HL-60/S4 treated with retinoic acid at 250 ng/mL for 4 days and 3 days (cell line): ENCODE measurements around the gene PALM2AKAP2.
"Not testable (repeated sequence)": the region's sequence is repeated elsewhere in the genome, so short reads cannot be mapped to it uniquely, and the experiment has no call there.

ENCODE experiments used
- in situ Hi-C: fragments of 300-500 bp; cut with MboI; formaldehyde crosslinking; loops from 2 replicates; pipeline ENCODE4 v1.7.0; 2022; ENCODE audit warnings: low sequenced_read_pairs

Gene PALM2AKAP2

DNA sequence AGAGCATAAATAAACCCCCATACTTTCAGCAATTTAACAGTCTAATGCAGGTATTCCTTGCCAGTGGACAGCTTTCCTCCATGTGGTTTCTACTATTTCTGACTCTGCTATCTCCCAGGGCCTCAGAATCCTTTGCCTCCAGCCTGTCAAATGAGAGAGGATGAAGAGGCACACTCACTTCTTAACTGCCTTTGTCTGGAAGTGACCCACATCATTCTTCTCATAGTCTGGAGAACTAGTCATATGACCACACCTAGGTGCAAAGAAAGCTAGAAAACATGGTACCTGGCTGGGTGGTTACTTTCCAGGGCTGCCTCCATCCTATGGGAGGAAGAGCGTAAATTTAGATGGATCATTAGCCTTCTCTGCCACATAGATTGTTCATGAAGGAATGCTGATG, 22.5 kb downstream of the PALM2AKAP2 start:
- in situ Hi-C loops = no loop called here

- in situ Hi-C loops = no loop called here
Observed at GRCh38 chr9:109805050-109805449, 25.1 kb downstream of the PALM2AKAP2 start.

- in situ Hi-C loops = no loop called here
Observed at GRCh38 chr9:109806506-109807115, 26.6 kb downstream of the PALM2AKAP2 start.

DNA sequence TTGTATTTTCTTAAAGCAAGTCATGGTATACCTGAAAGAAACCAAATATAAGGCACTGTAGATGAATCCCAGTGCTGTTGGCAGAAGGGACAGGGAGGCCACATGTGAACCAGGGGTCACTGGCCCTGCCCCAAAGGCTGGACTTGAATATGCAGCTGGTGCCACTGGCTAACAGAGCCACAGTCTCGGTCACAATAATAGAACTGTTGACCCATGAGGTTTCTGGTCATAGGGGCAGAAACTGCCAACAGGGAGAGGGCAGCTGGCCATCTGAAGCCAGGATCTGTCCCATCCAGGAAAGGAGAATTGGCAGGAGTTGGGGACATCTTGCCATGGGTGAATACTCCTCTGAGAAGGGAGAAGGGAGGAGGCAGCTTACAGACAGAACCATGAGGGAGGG, 31.9 kb downstream of the PALM2AKAP2 start:
- in situ Hi-C loops = no loop called here

DNA sequence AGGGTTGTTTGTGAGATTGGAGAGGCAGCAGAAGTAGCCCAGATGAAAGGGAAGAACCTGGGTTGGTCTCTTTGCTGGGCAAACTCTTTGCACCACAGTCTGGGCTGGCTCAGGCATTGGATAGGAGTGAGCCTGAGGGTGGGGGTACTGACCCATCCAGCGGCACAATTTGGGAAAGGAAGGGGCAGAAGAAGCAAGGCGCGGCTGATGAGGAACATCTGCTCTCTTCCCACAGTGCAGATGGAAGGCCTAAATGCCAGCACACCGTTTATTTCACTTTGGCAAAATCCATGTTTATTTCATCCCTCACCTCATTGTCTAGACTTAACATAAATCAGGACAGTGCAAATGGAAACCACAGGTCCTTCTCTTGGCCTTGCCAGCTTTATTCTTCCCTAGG, 32.3 kb downstream of the PALM2AKAP2 start:
- in situ Hi-C loops = no loop called here

DNA sequence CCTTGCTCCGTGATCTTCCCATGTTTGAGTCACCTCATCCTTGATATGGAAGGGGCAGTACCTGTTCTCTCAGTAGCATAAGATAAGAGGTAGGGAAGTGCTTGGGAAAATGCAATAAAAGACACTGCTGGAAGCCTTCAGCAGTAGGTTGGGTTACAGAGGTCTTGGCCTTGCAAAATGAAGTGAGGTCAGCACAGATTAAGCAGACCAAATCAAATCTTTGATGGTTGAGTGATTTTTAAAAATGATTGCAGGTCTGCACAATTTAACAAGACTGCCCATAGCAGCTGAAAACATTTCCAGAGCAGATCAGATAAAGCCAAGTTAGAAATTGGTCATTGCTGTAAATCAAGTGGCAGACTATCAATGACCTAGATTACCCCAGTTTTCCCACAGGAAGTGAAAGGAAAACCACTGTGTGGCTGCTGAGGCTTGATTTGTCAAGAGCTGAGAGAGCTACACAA, 32.9 kb downstream of the PALM2AKAP2 start:
- in situ Hi-C loops = no loop called here

DNA sequence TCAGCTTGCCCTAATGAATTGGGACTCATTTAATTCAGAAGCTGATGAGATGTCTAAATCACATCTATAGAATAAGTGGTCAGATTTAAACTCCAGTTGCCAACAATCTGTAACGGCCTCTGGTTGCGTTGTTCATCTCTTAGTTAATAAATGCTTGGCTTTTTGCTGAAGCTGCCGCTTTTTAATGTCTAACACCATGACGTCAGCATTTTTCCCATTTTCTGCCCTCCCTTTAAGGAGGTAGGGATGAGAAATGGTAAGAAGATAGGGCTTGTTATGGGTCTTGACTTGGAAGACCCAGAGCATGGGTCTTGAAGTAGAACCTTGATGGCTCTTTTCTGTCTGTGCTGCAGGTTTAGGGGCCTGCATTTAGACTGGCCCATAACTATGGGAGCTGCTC, 33.3 kb downstream of the PALM2AKAP2 start:
- in situ Hi-C loops = no loop called here

DNA sequence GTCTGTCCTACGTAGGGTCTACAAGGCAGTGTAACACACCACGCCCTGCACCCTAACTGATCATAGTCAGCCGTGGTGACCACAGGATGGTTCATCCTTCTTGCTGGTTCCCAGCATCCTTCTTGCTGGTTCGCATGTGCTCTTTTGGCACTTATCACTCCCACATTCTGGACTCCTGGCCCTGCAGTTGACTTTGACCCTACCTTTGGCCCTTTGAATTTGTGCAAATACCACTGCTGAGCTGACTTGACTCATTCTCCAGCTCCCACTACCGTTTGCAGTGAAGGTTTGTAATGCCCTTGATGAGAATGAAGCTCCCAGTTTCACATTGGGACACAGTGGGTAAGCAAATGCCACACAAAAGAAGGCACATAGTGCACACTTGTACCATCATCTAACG, 33.8 kb downstream of the PALM2AKAP2 start:
- in situ Hi-C loops = no loop called here

- in situ Hi-C loops = no loop called here
Observed at GRCh38 chr9:109815366-109815947, 35.5 kb downstream of the PALM2AKAP2 start.

DNA sequence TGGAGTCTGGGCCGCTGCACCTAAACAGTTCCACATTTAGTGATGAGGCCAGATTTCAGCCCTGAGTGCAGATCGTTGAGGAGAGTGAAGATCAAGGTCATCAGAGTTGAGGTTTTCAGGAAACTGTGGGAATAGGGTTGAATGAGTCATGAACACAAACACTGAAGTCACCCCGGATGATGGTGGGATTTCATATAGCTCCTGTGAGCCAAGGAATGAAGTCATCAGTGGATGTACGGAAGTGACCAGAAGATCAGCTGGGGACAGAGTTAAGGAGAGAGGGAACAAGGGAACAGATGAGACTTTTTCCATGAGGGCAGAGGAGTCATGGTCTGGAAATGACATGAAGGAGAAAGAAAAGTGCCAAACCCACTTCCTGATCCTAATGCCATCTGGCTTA, 36.5 kb downstream of the PALM2AKAP2 start:
- in situ Hi-C loops = no loop called here

- in situ Hi-C loops = no loop called here
Observed at GRCh38 chr9:109817146-109817845, 37.3 kb downstream of the PALM2AKAP2 start.

GRCh38 chr9:109817846-109818472, 38.0 kb downstream of the PALM2AKAP2 start:
- in situ Hi-C loops = no loop called here

DNA sequence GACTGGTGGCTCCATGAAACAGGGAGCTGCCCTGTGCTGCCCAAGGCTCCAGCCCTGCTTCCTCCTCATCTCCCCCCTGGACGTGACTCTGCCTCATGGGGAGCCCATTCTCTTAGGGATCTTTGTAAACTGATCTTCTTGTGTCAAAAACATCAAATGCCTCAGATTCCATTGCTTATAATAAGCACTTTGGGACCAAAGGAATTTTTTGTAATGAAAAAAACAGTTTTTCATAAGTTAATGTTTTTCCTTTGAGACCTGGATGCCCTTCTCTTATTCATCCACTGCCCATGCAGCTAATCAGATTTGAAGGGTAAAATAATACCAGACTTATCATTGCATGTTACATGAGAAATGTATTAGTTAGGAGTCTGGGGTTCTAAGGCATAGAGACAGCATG, 41.7 kb downstream of the PALM2AKAP2 start:
- in situ Hi-C loops = no loop called here

DNA sequence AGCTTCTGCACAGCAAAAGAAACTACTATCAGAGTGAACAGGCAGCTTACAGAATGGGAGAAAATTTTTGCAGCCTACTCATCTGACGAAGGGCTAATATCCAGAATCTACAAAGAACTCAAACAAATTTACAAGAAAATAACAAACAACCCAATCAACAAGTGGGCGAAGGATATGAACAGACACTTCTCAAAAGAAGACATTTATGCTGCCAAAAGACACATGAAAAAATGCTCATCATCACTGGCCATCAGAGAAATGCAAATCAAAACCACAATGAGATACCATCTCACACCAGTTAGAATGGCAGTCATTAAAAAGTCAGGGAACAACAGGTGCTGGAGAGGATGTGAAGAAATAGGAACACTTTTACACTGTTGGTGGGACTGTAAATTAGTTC, 45.4 kb downstream of the PALM2AKAP2 start:
- in situ Hi-C loops = not testable (repeated sequence)

GRCh38 chr9:109826559-109826958, 46.6 kb downstream of the PALM2AKAP2 start:
- in situ Hi-C loops = no loop called here

DNA sequence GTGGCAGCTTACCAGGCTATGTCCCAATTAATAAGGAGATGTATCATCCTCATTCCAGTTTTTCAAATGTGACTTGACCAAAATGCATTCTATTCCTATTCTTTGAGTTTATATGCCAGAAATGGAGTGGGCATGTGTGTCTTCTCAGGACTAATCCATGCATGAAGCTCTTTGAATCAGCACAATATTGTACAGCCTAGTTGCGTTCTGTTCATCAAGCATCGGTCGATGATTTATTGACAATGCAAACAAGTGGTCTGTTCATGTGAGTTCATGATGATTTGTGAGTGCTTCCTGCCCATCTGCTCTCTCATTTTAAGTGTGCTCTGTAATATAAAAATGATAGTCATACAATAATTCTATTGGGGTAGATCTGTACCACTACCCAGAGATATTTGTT, 48.3 kb downstream of the PALM2AKAP2 start:
- in situ Hi-C loops = no loop called here
